ENCODE results near the gene SRPK3. TPM values are rescaled to one million over a fixed set of nuclear protein-coding genes. Genes with fewer than 3 reads are reported as not detected.
"Not testable (repeated sequence)": the region's sequence is repeated elsewhere in the genome, so short reads cannot be mapped to it uniquely, and the experiment has no call there.

The SRPK3 gene
- total RNA-seq, 1 experiment from 2014 or later: not detected

GRCh38 chrX:153742796-153743467 lies 37.9 kb upstream of the SRPK3 start:
- H4K20me1 ChIP-seq (ENCODE audit: insufficient read depth, low read depth, low read length); H3K36me3 ChIP-seq (ENCODE audit: insufficient read depth, low read length); H3K79me2 ChIP-seq (ENCODE audit: low read length); H3K27me3 ChIP-seq (ENCODE audit: low read length); H2AFZ ChIP-seq (ENCODE audit: low read length); H3K9me3 ChIP-seq (ENCODE audit: low read length); H3K9me2 ChIP-seq (replicated peaks; ENCODE audit: insufficient read depth, low read length): not testable (repeated sequence)
- peak; percentile 65 for DNase-seq
- H3K4me3 ChIP-seq (ENCODE audit: low read length): peak overlapping the region; percentile 49; the same call in 1 of the 2 replicates
- peak overlapping the region; percentile 60 for H3K27ac ChIP-seq (ENCODE audit: low read length)
- H3K4me1 ChIP-seq (ENCODE audit: low read length): peaks cover 19% of the 10 kb centered on the region
- H3K9ac ChIP-seq (ENCODE audit: low read length): peak overlapping the region; percentile 67
- peak overlapping the region; percentile 68 for H3K4me2 ChIP-seq (ENCODE audit: low read depth, low read length, poor library complexity, severe bottlenecking)

- not testable (repeated sequence) for H2AFZ ChIP-seq (ENCODE audit: low read length); H3K9me3 ChIP-seq (ENCODE audit: low read length); H4K20me1 ChIP-seq (ENCODE audit: insufficient read depth, low read depth, low read length); H3K36me3 ChIP-seq (ENCODE audit: insufficient read depth, low read length); H3K79me2 ChIP-seq (ENCODE audit: low read length); H3K9me2 ChIP-seq (replicated peaks; ENCODE audit: insufficient read depth, low read length); H3K27me3 ChIP-seq (ENCODE audit: low read length)
- H3K27ac ChIP-seq (ENCODE audit: low read length): peak overlapping the region; percentile 60
- peak overlapping the region; percentile 49; the same call in 1 of the 2 replicates for H3K4me3 ChIP-seq (ENCODE audit: low read length)
- H3K4me1 ChIP-seq (ENCODE audit: low read length): peaks cover 19% of the 10 kb centered on the region
- peak overlapping the region; percentile 67 for H3K9ac ChIP-seq (ENCODE audit: low read length)
- H3K4me2 ChIP-seq (ENCODE audit: low read depth, low read length, poor library complexity, severe bottlenecking): peak overlapping the region; percentile 68
- DNase-seq: peak; percentile 84
These were observed 37.2 kb upstream of the SRPK3 start for GRCh38 chrX:153743468-153744209.

GRCh38 chrX:153744210-153745066 lies 36.4 kb upstream of the SRPK3 start:
- Histone ChIP-seq H3K9ac (ENCODE audit: low read length) (peak overlapping the region; percentile 52; the same call in 1 of the 2 replicates), H3K4me2 (ENCODE audit: low read depth, low read length, poor library complexity, severe bottlenecking) (peak overlapping the region; percentile 64), H3K27ac (ENCODE audit: low read length) (no peak overlapping the region), H3K4me3 (ENCODE audit: low read length) (peak overlapping the region; percentile 48; the same call in 1 of the 2 replicates), H3K27me3 (ENCODE audit: low read length) (no peaks in the 10 kb centered on the region), H4K20me1 (ENCODE audit: insufficient read depth, low read depth, low read length) (no peaks in the 10 kb centered on the region), H3K9me2 (replicated peaks; ENCODE audit: insufficient read depth, low read length) (no peaks in the 10 kb centered on the region), H3K79me2 (ENCODE audit: low read length) (no peaks in the 10 kb centered on the region), H2AFZ (ENCODE audit: low read length) (no peak overlapping the region), H3K4me1 (ENCODE audit: low read length) (peaks cover 19% of the 10 kb centered on the region), H3K36me3 (ENCODE audit: insufficient read depth, low read length) (no peaks in the 10 kb centered on the region), H3K9me3 (ENCODE audit: low read length) (no peaks in the 10 kb centered on the region)
- peak; percentile 65 for DNase-seq

- H3K9me3 ChIP-seq (ENCODE audit: low read length): not testable (repeated sequence)
These were observed 35.8 kb upstream of the SRPK3 start for GRCh38 chrX:153745067-153745433.

GRCh38 chrX:153746359-153746758 lies 34.5 kb upstream of the SRPK3 start:
- Histone ChIP-seq H3K9ac (ENCODE audit: low read length) (no peak overlapping the region), H3K36me3 (ENCODE audit: insufficient read depth, low read length) (no peaks in the 10 kb centered on the region), H3K4me1 (ENCODE audit: low read length) (peaks cover 37% of the 10 kb centered on the region), H3K79me2 (ENCODE audit: low read length) (no peaks in the 10 kb centered on the region), H2AFZ (ENCODE audit: low read length) (no peak overlapping the region), H3K27me3 (ENCODE audit: low read length) (no peaks in the 10 kb centered on the region), H3K27ac (ENCODE audit: low read length) (no peak overlapping the region), H3K9me3 (ENCODE audit: low read length) (no peaks in the 10 kb centered on the region), H4K20me1 (ENCODE audit: insufficient read depth, low read depth, low read length) (0 out of 2 replicates have a peak, but pooled peaks cover 5% of the 10 kb centered on the region), H3K9me2 (replicated peaks; ENCODE audit: insufficient read depth, low read length) (no peaks in the 10 kb centered on the region), H3K4me2 (ENCODE audit: low read depth, low read length, poor library complexity, severe bottlenecking) (no peak overlapping the region), H3K4me3 (ENCODE audit: low read length) (no peak overlapping the region)
- no peak for DNase-seq

More at GRCh38 chrX:153745067-153745433, 35.8 kb upstream of the SRPK3 start:
- not testable (repeated sequence) for H3K27me3 ChIP-seq (ENCODE audit: low read length); H3K9ac ChIP-seq (ENCODE audit: low read length); H4K20me1 ChIP-seq (ENCODE audit: insufficient read depth, low read depth, low read length); H3K9me2 ChIP-seq (replicated peaks; ENCODE audit: insufficient read depth, low read length); H3K4me2 ChIP-seq (ENCODE audit: low read depth, low read length, poor library complexity, severe bottlenecking); H3K79me2 ChIP-seq (ENCODE audit: low read length); H2AFZ ChIP-seq (ENCODE audit: low read length); H3K36me3 ChIP-seq (ENCODE audit: insufficient read depth, low read length); H3K27ac ChIP-seq (ENCODE audit: low read length); H3K4me3 ChIP-seq (ENCODE audit: low read length)
- peak; percentile 35 for DNase-seq
- peaks cover 24% of the 10 kb centered on the region for H3K4me1 ChIP-seq (ENCODE audit: low read length)

GRCh38 chrX:153746991-153747390 lies 33.9 kb upstream of the SRPK3 start:
- not testable (repeated sequence) for H4K20me1 ChIP-seq (ENCODE audit: insufficient read depth, low read depth, low read length)

GRCh38 chrX:153749017-153749416 lies 31.8 kb upstream of the SRPK3 start:
- not testable (repeated sequence) for H3K9me2 ChIP-seq (replicated peaks; ENCODE audit: insufficient read depth, low read length); H3K9me3 ChIP-seq (ENCODE audit: low read length); H3K9ac ChIP-seq (ENCODE audit: low read length); H3K4me3 ChIP-seq (ENCODE audit: low read length); DNase-seq; H2AFZ ChIP-seq (ENCODE audit: low read length); H3K27me3 ChIP-seq (ENCODE audit: low read length); H3K79me2 ChIP-seq (ENCODE audit: low read length); H4K20me1 ChIP-seq (ENCODE audit: insufficient read depth, low read depth, low read length); H3K27ac ChIP-seq (ENCODE audit: low read length); H3K4me2 ChIP-seq (ENCODE audit: low read depth, low read length, poor library complexity, severe bottlenecking); H3K36me3 ChIP-seq (ENCODE audit: insufficient read depth, low read length)
- H3K4me1 ChIP-seq (ENCODE audit: low read length): peaks cover 21% of the 10 kb centered on the region

More at GRCh38 chrX:153746991-153747390, 33.9 kb upstream of the SRPK3 start:
- H3K4me3 ChIP-seq (ENCODE audit: low read length); H3K27ac ChIP-seq (ENCODE audit: low read length); H3K79me2 ChIP-seq (ENCODE audit: low read length); DNase-seq; H3K9ac ChIP-seq (ENCODE audit: low read length); H3K4me2 ChIP-seq (ENCODE audit: low read depth, low read length, poor library complexity, severe bottlenecking); H3K9me2 ChIP-seq (replicated peaks; ENCODE audit: insufficient read depth, low read length); H3K9me3 ChIP-seq (ENCODE audit: low read length); H3K27me3 ChIP-seq (ENCODE audit: low read length); H3K36me3 ChIP-seq (ENCODE audit: insufficient read depth, low read length); H2AFZ ChIP-seq (ENCODE audit: low read length): not testable (repeated sequence)
- peaks cover 37% of the 10 kb centered on the region for H3K4me1 ChIP-seq (ENCODE audit: low read length)
